K562 (cell line): Measurements from ENCODE around the gene USP6. TPM values are rescaled to one million over a fixed set of nuclear protein-coding genes. Genes with fewer than 3 reads are reported as not detected.

Experiments
- BCOR ChIP-seq: fragments of 450-650 bp; IDR thresholded peaks from 2 replicates; pipeline ENCODE4 v1.6.1; 2016
- EWSR1 ChIP-seq: fragments of 450-650 bp; IDR thresholded peaks from 2 replicates; pipeline ENCODE4 v1.6.1; 2018; ENCODE audit warnings: borderline replicate concordance, mild to moderate bottlenecking, low read depth, moderate library complexity; ENCODE audit not compliant: partially characterized antibody
- HDAC1 ChIP-seq, 2 experiments: fragments of 450-650 bp; IDR thresholded peaks; 2 replicates each; pipeline ENCODE4 v1.6.1; 2016 to 2017; ENCODE audit warnings: inconsistent platforms in 1 of 2, mild to moderate bottlenecking in 1 of 2, moderate library complexity in 1 of 2
- HMGN3 ChIP-seq: IDR thresholded peaks from 2 replicates; pipeline ENCODE4 v1.6.1; 2011; ENCODE audit warnings: borderline replicate concordance, low read depth, mild to moderate bottlenecking, mixed read lengths, low read length; ENCODE audit not compliant: insufficient read length; ENCODE audit errors: extremely low read depth
- KDM1A ChIP-seq, 2 experiments: fragments of 450-650 bp; IDR thresholded peaks; 2 replicates each; pipeline ENCODE4 v1.6.1; 2016; ENCODE audit warnings: mild to moderate bottlenecking in 2 of 2
- MAFK ChIP-seq: IDR thresholded peaks from 2 replicates; pipeline ENCODE4 v1.6.1; 2011; ENCODE audit warnings: low read length, improper control_type of control experiment
- MEF2A ChIP-seq: IDR thresholded peaks from 2 replicates; pipeline ENCODE4 v1.6.1; 2011; ENCODE audit warnings: low read depth, mild to moderate bottlenecking, low read length, moderate library complexity; ENCODE audit not compliant: control insufficient read depth
- MTA2 ChIP-seq: fragments of 450-650 bp; IDR thresholded peaks from 2 replicates; pipeline ENCODE4 v1.6.1; 2016; ENCODE audit warnings: low read depth
- PHF8 ChIP-seq: fragments of 200-600 bp; sonication (generic); IDR thresholded peaks from 2 replicates; pipeline ENCODE4 v1.6.1; 2012; ENCODE audit warnings: mixed run types, mild to moderate bottlenecking, inconsistent platforms, low read length, moderate library complexity, borderline replicate concordance
- POLR2B ChIP-seq: fragments of 450-650 bp; IDR thresholded peaks from 2 replicates; pipeline ENCODE4 v1.6.1; 2018; ENCODE audit warnings: low read depth; ENCODE audit not compliant: partially characterized antibody
- RBFOX2 ChIP-seq: fragments of 200-400 bp; formaldehyde crosslinking; IDR thresholded peaks from 2 replicates; pipeline ENCODE4 v1.6.1; 2017; ENCODE audit warnings: low read depth, mild to moderate bottlenecking, low read length, moderate library complexity
- RBM14 ChIP-seq: fragments of 200-400 bp; formaldehyde crosslinking; IDR thresholded peaks from 2 replicates; pipeline ENCODE4 v1.6.1; 2018; ENCODE audit warnings: low read depth, mild to moderate bottlenecking, low read length, moderate library complexity, borderline replicate concordance; ENCODE audit not compliant: insufficient read depth
- RBM39 ChIP-seq: fragments of 200-400 bp; formaldehyde crosslinking; optimal IDR thresholded peaks from 2 replicates; pipeline ENCODE3; 2018; ENCODE audit warnings: low read depth, low read length
- SOX6 ChIP-seq: fragments of 450-650 bp; IDR thresholded peaks from 2 replicates; pipeline ENCODE4 v1.6.1; 2014; ENCODE audit warnings: mild to moderate bottlenecking
- TAL1 ChIP-seq: fragments of 450-650 bp; IDR thresholded peaks from 2 replicates; pipeline ENCODE4 v1.6.1; 2016; ENCODE audit warnings: mild to moderate bottlenecking
- TEAD4 ChIP-seq, 2 experiments: sonication (generic) in 1 of 2; formaldehyde crosslinking in 1 of 2; IDR thresholded peaks; 2 replicates each; pipeline versions ENCODE4 v1.6.1 to v1.8.0; 2012 to 2022; ENCODE audit warnings: borderline replicate concordance in 1 of 2, inconsistent platforms in 1 of 2, low read length in 1 of 2, mild to moderate bottlenecking in 1 of 2, missing genetic modification reagents in 1 of 2
- THRB ChIP-seq: fragments of 450-650 bp; formaldehyde crosslinking; conservative IDR thresholded peaks from 2 replicates; pipeline ENCODE4 v1.4.0; 2022; ENCODE audit warnings: mild to moderate bottlenecking, missing genetic modification characterization
- ZNF24 ChIP-seq: fragments of 450-650 bp; IDR thresholded peaks from 2 replicates; pipeline ENCODE4 v1.6.1; 2016
- ZNF395 ChIP-seq: fragments of 200-800 bp; sonication (Bioruptor generic); IDR thresholded peaks from 2 replicates; pipeline ENCODE4 v1.6.1; 2017; ENCODE audit warnings: missing genetic modification characterization, missing compliant biosample characterization
- polyA plus RNA-seq, 8 experiments: library from polyadenylated mRNA; depleted of rRNA in 4 of 8; stranded (reverse) in 5 of 8; unstranded in 3 of 8; fragments of >200 nt; fragmentation: Nextera tagmentation in 2 of 8; fragmentation: Illumina TruSeq in 1 of 8; extraction: Ambion mirVana in 2 of 8; extraction: Trizol in 1 of 8; gene quantifications; 2 replicates each; pipeline versions ENCODE4 v1.2.1 to v1.2.3, GENCODE V29; 2011 to 2014; ENCODE audit warnings: inconsistent platforms in 1 of 8, missing spikeins in 1 of 8
- total RNA-seq, 7 experiments: library from RNA; depleted of rRNA in 6 of 7; stranded (reverse); fragments of >200 nt in 6 of 7; fragmentation: Illumina TruSeq in 2 of 7; extraction: Trizol in 2 of 7; gene quantifications; 2 replicates each; pipeline versions ENCODE4 v1.2.1 to v1.2.3, GENCODE V29; 2011 to 2021; ENCODE audit warnings: low replicate concordance in 1 of 7
- TF ChIP-seq, protein P1 (sequence below), 2 experiments: fragments of 450-650 bp; conservative IDR thresholded peaks; 2 replicates each; pipeline ENCODE4 v1.6.1; 2017; ENCODE audit warnings: mild to moderate bottlenecking in 2 of 2, moderate library complexity in 2 of 2
- TF ChIP-seq, protein P2 (sequence below): sonication (generic); formaldehyde crosslinking; IDR thresholded peaks from 2 replicates; pipeline ENCODE4 v1.8.0; 2023; ENCODE audit warnings: mild to moderate bottlenecking, missing genetic modification reagents

USP6 gene
- total and polyA plus RNA-seq, 9 of the 15 experiments (the other 6 are each of a cell fraction or from before 2014, with no cell fraction given): 0.01 to 0.09 (median 0.04) TPM; not detected in 4

DNA sequence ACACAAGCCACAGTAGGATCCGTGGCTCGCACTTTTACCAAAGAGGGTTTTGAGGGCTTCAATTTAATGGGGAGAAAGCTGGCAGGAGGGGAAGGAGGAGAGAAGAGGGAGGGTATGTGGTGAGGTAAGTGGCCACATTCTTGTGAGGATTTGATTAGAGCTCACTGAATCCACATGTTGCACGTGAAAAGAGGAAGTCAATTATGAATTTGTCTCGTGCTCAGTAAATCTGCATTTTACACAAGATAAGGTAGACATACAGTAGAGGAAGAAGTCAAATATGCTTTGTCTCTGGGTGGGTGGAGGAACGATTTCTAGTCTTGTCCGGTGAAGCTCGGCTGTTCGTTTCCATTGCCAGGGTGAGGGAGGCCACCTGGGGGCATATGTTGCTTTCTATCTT is 5.0 kb upstream of the USP6 start (continued):
- TF ChIP-seq RBM14 (no peak), ZNF24 (no peak), BCOR (peak; percentile 59), HDAC1 (IDR thresholded peaks at IDR 0.05) (peak in 1 of 2 experiments; percentile 72; a peak in 2 of 4 replicates), TAL1 (no peak), EWSR1 (no peak), MEF2A (no peak), KDM1A (IDR thresholded peaks at IDR 0.05) (peak; percentile 86 to 91), ZNF395 (CRISPR knock-in tag) (no peak), THRB (CRISPR knock-in tag) (no peak), POLR2B (no peak), PHF8 (no peak), RBM39 (no peak), MTA2 (no peak), SOX6 (peak; percentile 79), RBFOX2 (no peak), MAFK (no peak), HMGN3 (no peak), TEAD4 (IDR thresholded peaks at IDR 0.05; ENCODE audit: low read length) (peak; percentile 72; the same call in 1 of the 2 replicates), TEAD4 (CRISPR knock-in tag; IDR thresholded peaks at IDR 0.05; ENCODE audit: borderline replicate concordance) (no peak)
- TF ChIP-seq, protein P1, sequence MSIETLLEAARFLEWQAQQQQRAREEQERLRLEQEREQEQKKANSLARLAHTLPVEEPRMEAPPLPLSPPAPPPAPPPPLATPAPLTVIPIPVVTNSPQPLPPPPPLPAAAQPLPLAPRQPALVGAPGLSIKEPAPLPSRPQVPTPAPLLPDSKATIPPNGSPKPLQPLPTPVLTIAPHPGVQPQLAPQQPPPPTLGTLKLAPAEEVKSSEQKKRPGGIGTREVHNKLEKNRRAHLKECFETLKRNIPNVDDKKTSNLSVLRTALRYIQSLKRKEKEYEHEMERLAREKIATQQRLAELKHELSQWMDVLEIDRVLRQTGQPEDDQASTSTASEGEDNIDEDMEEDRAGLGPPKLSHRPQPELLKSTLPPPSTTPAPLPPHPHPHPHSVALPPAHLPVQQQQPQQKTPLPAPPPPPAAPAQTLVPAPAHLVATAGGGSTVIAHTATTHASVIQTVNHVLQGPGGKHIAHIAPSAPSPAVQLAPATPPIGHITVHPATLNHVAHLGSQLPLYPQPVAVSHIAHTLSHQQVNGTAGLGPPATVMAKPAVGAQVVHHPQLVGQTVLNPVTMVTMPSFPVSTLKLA (conservative IDR thresholded peaks at IDR 0.05): 0 out of 4 replicates have a peak, but pooled peaks of 1 of the 2 experiments have one; percentile 15
- TF ChIP-seq, protein P2, sequence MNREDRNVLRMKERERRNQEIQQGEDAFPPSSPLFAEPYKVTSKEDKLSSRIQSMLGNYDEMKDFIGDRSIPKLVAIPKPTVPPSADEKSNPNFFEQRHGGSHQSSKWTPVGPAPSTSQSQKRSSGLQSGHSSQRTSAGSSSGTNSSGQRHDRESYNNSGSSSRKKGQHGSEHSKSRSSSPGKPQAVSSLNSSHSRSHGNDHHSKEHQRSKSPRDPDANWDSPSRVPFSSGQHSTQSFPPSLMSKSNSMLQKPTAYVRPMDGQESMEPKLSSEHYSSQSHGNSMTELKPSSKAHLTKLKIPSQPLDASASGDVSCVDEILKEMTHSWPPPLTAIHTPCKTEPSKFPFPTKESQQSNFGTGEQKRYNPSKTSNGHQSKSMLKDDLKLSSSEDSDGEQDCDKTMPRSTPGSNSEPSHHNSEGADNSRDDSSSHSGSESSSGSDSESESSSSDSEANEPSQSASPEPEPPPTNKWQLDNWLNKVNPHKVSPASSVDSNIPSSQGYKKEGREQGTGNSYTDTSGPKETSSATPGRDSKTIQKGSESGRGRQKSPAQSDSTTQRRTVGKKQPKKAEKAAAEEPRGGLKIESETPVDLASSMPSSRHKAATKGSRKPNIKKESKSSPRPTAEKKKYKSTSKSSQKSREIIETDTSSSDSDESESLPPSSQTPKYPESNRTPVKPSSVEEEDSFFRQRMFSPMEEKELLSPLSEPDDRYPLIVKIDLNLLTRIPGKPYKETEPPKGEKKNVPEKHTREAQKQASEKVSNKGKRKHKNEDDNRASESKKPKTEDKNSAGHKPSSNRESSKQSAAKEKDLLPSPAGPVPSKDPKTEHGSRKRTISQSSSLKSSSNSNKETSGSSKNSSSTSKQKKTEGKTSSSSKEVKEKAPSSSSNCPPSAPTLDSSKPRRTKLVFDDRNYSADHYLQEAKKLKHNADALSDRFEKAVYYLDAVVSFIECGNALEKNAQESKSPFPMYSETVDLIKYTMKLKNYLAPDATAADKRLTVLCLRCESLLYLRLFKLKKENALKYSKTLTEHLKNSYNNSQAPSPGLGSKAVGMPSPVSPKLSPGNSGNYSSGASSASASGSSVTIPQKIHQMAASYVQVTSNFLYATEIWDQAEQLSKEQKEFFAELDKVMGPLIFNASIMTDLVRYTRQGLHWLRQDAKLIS (CRISPR knock-in tag): no peak
